Mucosa of descending colon (tissue), 3 donors: ENCODE measurements around the gene NAAA. TPM values are rescaled to one million over a fixed set of nuclear protein-coding genes. Genes with fewer than 3 reads are reported as not detected.
A peak's percentile ranks its signal among the peaks of the same experiment; 100 is the strongest.
"Not testable (repeated sequence)": the region's sequence is repeated elsewhere in the genome, so short reads cannot be mapped to it uniquely, and the experiment has no call there.

Experiments
- ATAC-seq: fragments of 200-7000 bp; cut with Tn5 transposase; one replicate; pipeline ENCODE4 v1.9.1; 2020; ENCODE audit warnings: mild to moderate bottlenecking, moderate library complexity
- DNase-seq, 3 donors: peaks; one replicate each; pipeline ENCODE4 v3.0.0-alpha.2; 2020
- H3K36me3 ChIP-seq: fragments of 200-600 bp; one replicate; pipeline ENCODE4 v1.8.0; 2021; ENCODE audit warnings: low read depth, mild to moderate bottlenecking
- H3K4me1 ChIP-seq: fragments of 200-600 bp; one replicate; pipeline ENCODE4 v1.8.0; 2021; ENCODE audit warnings: low read depth, mild to moderate bottlenecking
- H3K4me3 ChIP-seq: fragments of 200-600 bp; one replicate; pipeline ENCODE4 v1.8.0; 2021; ENCODE audit warnings: mild to moderate bottlenecking
- H3K9me3 ChIP-seq: fragments of 200-600 bp; one replicate; pipeline ENCODE4 v1.8.0; 2021; ENCODE audit warnings: mild to moderate bottlenecking
- CTCF ChIP-seq: fragments of 200-600 bp; IDR thresholded peaks from one replicate; pipeline ENCODE4 v1.8.0; 2022; ENCODE audit warnings: antibody characterized with exemption, mild to moderate bottlenecking
- intact Hi-C, 2 donors: fragments of 100-400 bp; cut with DNase I in 1 of 2; cut with micrococcal nuclease in 1 of 2; formaldehyde crosslinking; loops; one replicate each; pipeline versions ENCODE4 v1.11.0 to v1.11.1; 2022; cut with DNase I, micrococcal nuclease
- total RNA-seq, 3 donors: library from RNA; stranded (reverse); fragmentation: NEBNext Ultra II Directional in 2 of 3; extraction: Animal tissue kit (Norgen Biotek cat#: 25700) in 2 of 3; gene quantifications; one replicate each; pipeline versions ENCODE4 v1.2.1 to v1.2.4, GENCODE V29; 2021 to 2023
- donor health status: DM: no; HTN: no; CAD: no; lungs with moderate emphysema.
- donor health status: DM: no; HTN: no; CAD: no.
- donor health status: DM: no; HTN: yes; CAD: no.

The NAAA gene
- total RNA-seq, 3 donors from 2014 or later = 101 to 226 (median 163) TPM

GRCh38 chr4:75950213-75950815, 9.5 kb upstream of the NAAA start:
- no peak for TF ChIP-seq CTCF
- Histone ChIP-seq H3K9me3 (no peaks in the 10 kb centered on the region), H3K4me1 (peaks cover 2% of the 10 kb centered on the region), H3K4me3 (no peak overlapping the region), H3K36me3 (no peaks in the 10 kb centered on the region)
- ATAC-seq = no peak
- intact Hi-C loops = no loop called here
- no peak for DNase-seq

- Histone ChIP-seq H3K4me3 (no peak overlapping the region), H3K36me3 (no peaks in the 10 kb centered on the region), H3K4me1 (peaks cover 2% of the 10 kb centered on the region), H3K9me3 (no peaks in the 10 kb centered on the region)
- no peak for TF ChIP-seq CTCF
- intact Hi-C loops = no loop called here
- ATAC-seq (peak; percentile 65), DNase-seq (no peak)
These were observed 8.1 kb upstream of the NAAA start for GRCh38 chr4:75948822-75949444.

GRCh38 chr4:75939890-75940691, 722 bp downstream of the NAAA start:
- peak; percentile 82 to 91 (median 88) for DNase-seq
- intact Hi-C loops = no loop called here
- no peak for TF ChIP-seq CTCF
- Histone ChIP-seq H3K36me3 (no peaks in the 10 kb centered on the region), H3K4me3 (peak overlapping the region; percentile 59), H3K4me1 (peaks cover 8% of the 10 kb centered on the region), H3K9me3 (no peaks in the 10 kb centered on the region)
- peak; percentile 83 for ATAC-seq

- H3K36me3 ChIP-seq = no peaks in the 10 kb centered on the region
- ATAC-seq (no peak), DNase-seq (no peak)
- peaks cover 4% of the 10 kb centered on the region for H3K4me1 ChIP-seq
- no peak overlapping the region for H3K4me3 ChIP-seq
- no peak for TF ChIP-seq CTCF
- intact Hi-C loops = no loop called here
- no peaks in the 10 kb centered on the region for H3K9me3 ChIP-seq
These were observed 5.2 kb downstream of the NAAA start for GRCh38 chr4:75935628-75936027.

- Histone ChIP-seq H3K4me3 (no peak overlapping the region), H3K36me3 (no peaks in the 10 kb centered on the region), H3K9me3 (no peaks in the 10 kb centered on the region), H3K4me1 (no peaks in the 10 kb centered on the region)
- DNase-seq (no peak), ATAC-seq (no peak)
- no peak for TF ChIP-seq CTCF
- intact Hi-C loops = no loop called here
These were observed 10.7 kb downstream of the NAAA start for GRCh38 chr4:75930152-75930551.

- ATAC-seq, DNase-seq, intact Hi-C loops, H3K4me3 ChIP-seq, H3K9me3 ChIP-seq, H3K36me3 ChIP-seq: not testable (repeated sequence)
- peaks cover 27% of the 10 kb centered on the region for H3K4me1 ChIP-seq
These were observed 15.9 kb downstream of the NAAA start for GRCh38 chr4:75924916-75925315.
